Measurements from ENCODE around the gene INSYN2B.

INSYN2B gene

DNA sequence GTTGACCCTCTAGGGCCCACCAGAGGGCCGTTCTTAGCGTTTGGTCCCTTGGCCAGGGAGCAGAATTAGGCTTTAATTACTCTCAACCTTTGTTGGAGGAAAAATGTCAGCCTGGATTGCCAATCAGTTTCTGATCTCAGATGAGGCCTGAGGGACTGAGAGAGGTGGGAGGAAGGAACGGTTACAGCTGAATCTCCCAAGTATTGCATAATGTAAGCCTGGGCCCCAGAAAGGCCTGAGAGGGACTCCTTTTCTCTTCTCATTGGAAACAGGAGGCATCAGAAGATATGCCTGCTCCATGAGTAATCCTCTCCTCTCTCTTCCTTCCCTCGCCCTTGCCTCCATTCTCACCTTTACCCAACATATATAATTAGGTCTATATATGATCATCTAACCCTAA, 105.7 kb downstream of the INSYN2B start:
- DNase-seq (ENCODE audit: low spot score): no peak
- in situ Hi-C loops (cut with MboI; ENCODE audit: low pct_unique_long_range_greater_than_20kb, low sequenced_read_pairs, unreplicated experiment): no loop called here
- TF ChIP-seq CTCF (IDR thresholded peaks at IDR 0.05; ENCODE audit: extremely low read depth, insufficient read depth, missing control alignments): no peak

- no peak for TF ChIP-seq CTCF (IDR thresholded peaks at IDR 0.05; ENCODE audit: extremely low read depth, insufficient read depth, missing control alignments)
- DNase-seq (ENCODE audit: low spot score): no peak
- in situ Hi-C loops (cut with MboI; ENCODE audit: low pct_unique_long_range_greater_than_20kb, low sequenced_read_pairs, unreplicated experiment): no loop called here
These were observed 106.7 kb downstream of the INSYN2B start for GRCh38 chr5:169873642-169874041.

DNA sequence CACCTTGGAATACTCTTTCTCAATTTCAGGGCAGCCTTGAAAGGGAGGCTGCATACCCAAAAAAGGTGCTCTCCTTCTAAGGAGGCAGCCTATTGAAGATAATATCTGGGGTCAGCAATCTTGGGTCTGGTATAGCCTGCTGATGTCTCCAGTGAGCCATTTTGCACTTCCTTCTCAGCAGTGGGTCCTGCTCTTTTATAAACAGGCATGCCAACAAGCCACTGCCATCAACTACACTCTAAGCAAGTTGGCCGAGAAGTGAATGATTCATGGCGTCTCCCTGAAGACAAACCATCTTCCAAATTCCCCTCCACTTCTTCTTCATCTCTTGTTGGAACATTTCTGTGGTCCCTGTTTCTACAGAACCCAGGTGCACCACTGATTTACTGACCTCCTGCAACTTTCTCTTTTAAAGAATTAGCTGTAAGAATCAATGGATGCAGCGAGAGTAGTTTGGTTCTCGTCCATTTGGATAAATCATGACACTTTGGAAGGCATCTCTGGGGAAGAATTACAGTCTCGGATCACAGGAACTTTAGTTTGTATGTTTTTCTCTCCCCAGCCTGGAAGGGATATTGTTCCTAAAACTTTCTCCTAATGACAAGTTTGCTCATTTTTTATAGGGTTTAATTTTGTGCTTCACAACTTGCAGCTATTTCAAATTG, 108.3 kb downstream of the INSYN2B start:
- in situ Hi-C loops (cut with MboI; ENCODE audit: low pct_unique_long_range_greater_than_20kb, low sequenced_read_pairs, unreplicated experiment): no loop called here
- DNase-seq (ENCODE audit: low spot score): no peak
- TF ChIP-seq CTCF (IDR thresholded peaks at IDR 0.05; ENCODE audit: extremely low read depth, insufficient read depth, missing control alignments): no peak

DNA sequence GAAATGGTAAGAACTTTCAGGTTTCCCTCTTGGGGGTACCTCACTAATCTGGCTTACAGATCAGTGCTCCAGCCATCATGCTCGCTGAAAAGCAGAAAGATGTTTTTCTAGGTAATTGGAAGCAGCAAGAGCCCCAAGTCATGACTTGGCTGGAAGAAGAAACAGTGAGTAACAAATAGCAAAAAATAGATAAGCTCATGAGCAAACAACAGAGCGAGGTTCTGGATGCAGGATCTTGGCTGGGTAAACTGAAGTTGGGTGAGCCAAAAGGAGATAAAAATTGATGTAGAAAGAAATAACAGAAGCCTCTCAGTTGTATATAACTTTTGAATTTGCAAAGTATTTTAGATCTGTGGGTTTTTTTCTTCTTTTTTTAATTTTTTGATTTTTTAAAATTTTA, 110.1 kb downstream of the INSYN2B start:
- TF ChIP-seq CTCF (IDR thresholded peaks at IDR 0.05; ENCODE audit: extremely low read depth, insufficient read depth, missing control alignments): no peak
- no peak for DNase-seq (ENCODE audit: low spot score)
- in situ Hi-C loops (cut with MboI; ENCODE audit: low pct_unique_long_range_greater_than_20kb, low sequenced_read_pairs, unreplicated experiment): no loop called here

DNA sequence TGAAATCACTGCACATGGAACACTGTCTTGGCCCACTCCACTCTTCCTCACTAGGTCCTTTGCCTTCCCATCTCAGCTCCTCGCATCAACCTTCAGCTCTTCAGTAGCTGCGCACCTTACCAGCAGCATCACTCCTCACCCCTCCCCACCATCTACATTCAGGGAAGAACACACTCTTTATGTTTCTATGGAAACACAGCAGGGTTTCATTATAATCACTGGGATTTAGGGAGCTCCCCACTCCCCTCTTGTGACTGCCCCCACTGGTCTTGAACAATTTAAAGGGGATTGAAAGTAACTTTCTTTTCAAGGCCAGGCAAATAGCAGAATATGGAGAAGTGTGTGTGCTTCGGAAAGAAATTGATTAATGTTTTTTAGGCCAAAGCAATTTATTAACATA, 111.2 kb downstream of the INSYN2B start:
- in situ Hi-C loops (cut with MboI; ENCODE audit: low pct_unique_long_range_greater_than_20kb, low sequenced_read_pairs, unreplicated experiment): no loop called here
- DNase-seq (ENCODE audit: low spot score): no peak
- no peak for TF ChIP-seq CTCF (IDR thresholded peaks at IDR 0.05; ENCODE audit: extremely low read depth, insufficient read depth, missing control alignments)

DNA sequence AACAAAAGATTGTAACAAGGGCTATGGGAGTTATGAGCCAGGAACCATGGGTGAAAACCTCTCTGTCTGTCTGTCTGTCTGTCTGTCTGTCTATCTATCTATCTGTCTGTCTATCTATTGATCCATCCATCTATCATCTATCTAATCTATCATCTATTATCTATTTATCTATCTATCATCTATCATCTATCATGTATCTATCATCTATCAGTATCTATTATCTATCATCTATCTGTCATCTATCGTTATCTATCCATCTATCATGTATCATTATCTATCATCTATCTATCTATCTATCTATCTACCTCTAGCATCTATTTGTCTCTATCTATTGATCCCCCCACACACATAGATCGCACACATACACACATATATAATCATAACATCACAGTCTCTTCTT, 112.9 kb downstream of the INSYN2B start:
- DNase-seq (ENCODE audit: low spot score): no peak
- in situ Hi-C loops (cut with MboI; ENCODE audit: low pct_unique_long_range_greater_than_20kb, low sequenced_read_pairs, unreplicated experiment): no loop called here
- TF ChIP-seq CTCF (IDR thresholded peaks at IDR 0.05; ENCODE audit: extremely low read depth, insufficient read depth, missing control alignments): no peak

Data from GM13977 (cell line).